PC-3 (cell line): ENCODE measurements around the gene CRISPLD2. TPM values are rescaled to one million over a fixed set of nuclear protein-coding genes. Genes with fewer than 3 reads are reported as not detected.

Experiments used
- ATAC-seq: fragments of 200-7000 bp; cut with Tn5 transposase; 2 replicates; pipeline ENCODE4 v1.9.1; 2020; ENCODE audit warnings: mild to moderate bottlenecking, moderate library complexity
- BruUV-seq: library from RNA; stranded (reverse); fragments of 400-500 nt; replicated peaks from 2 replicates; lab custom pipeline; 2021; lab: Mats Ljungman, UMichigan
- CTCF ChIA-PET: fragments of 300-600 bp; sonication (Branson Sonifier 250); formaldehyde crosslinking; loops from one replicate; lab custom pipeline; 2022; ENCODE audit warnings: antibody characterized with exemption; lab: Charles Lee
- POLR2A ChIA-PET: fragments of 300-600 bp; sonication (Branson Sonifier 250); formaldehyde crosslinking; loops from one replicate; lab custom pipeline; 2022; ENCODE audit warnings: antibody characterized with exemption; ENCODE audit not compliant: unreplicated experiment; lab: Charles Lee
- DNase-seq: peaks from one replicate; pipeline ENCODE4 v3.0.0-alpha.2; 2015
- H2AFZ ChIP-seq: fragments of 300-600 bp; sonication (generic); 2 replicates; pipeline ENCODE4 v1.6.0; 2016; ENCODE audit warnings: antibody characterized with exemption, low read length
- H3F3A ChIP-seq: fragments of 300-600 bp; sonication (generic); one replicate; pipeline ENCODE4 v1.6.0; 2017; ENCODE audit warnings: antibody characterized with exemption, low read length, control low read depth, mild to moderate bottlenecking; ENCODE audit not compliant: unreplicated experiment
- H3K27ac ChIP-seq: fragments of 300-600 bp; sonication (generic); 2 replicates; pipeline ENCODE4 v1.5.1; 2016; ENCODE audit warnings: mild to moderate bottlenecking, low read length
- H3K27me3 ChIP-seq: fragments of 300-600 bp; sonication (generic); 2 replicates; pipeline ENCODE4 v1.6.1; 2016; ENCODE audit warnings: low read length, mixed read lengths
- H3K36me3 ChIP-seq: fragments of 300-600 bp; sonication (generic); 2 replicates; pipeline ENCODE4 v1.6.1; 2016; ENCODE audit warnings: low read depth, mixed run types, low read length, mixed read lengths
- H3K4me1 ChIP-seq: fragments of 300-600 bp; sonication (generic); 2 replicates; pipeline ENCODE4 v1.5.1; 2016; ENCODE audit warnings: low read length; ENCODE audit not compliant: insufficient read depth
- H3K4me2 ChIP-seq: fragments of 300-600 bp; sonication (generic); 2 replicates; pipeline ENCODE4 v1.6.0; 2016; ENCODE audit warnings: low read length
- H3K4me3 ChIP-seq: fragments of 300-600 bp; sonication (generic); 2 replicates; pipeline ENCODE4 v1.5.1; 2016; ENCODE audit warnings: mild to moderate bottlenecking, low read length, mixed read lengths
- H3K79me2 ChIP-seq: fragments of 300-600 bp; sonication (generic); 2 replicates; pipeline ENCODE4 v1.6.1; 2017; ENCODE audit warnings: low read length, mixed read lengths
- H3K9ac ChIP-seq: fragments of 300-600 bp; sonication (generic); 2 replicates; pipeline ENCODE4 v1.6.0; 2016; ENCODE audit warnings: mild to moderate bottlenecking, low read length
- H3K9me2 ChIP-seq: fragments of 300-600 bp; sonication (generic); replicated peaks from 2 replicates; pipeline ENCODE4 v1.6.1; 2016; ENCODE audit warnings: mixed run types, low read length, mixed read lengths
- H3K9me3 ChIP-seq: fragments of 300-600 bp; sonication (generic); 2 replicates; pipeline ENCODE4 v1.6.1; 2016; ENCODE audit warnings: low read length, mixed read lengths
- H4K20me1 ChIP-seq: fragments of 300-600 bp; sonication (generic); 2 replicates; pipeline ENCODE4 v1.6.1; 2016; ENCODE audit warnings: low read length, mixed read lengths
- EZH2 ChIP-seq: fragments of 300-600 bp; sonication (generic); IDR thresholded peaks from one replicate; pipeline ENCODE4 v1.6.1; 2017; ENCODE audit warnings: antibody characterized with exemption, mild to moderate bottlenecking, low read length; ENCODE audit not compliant: unreplicated experiment
- EZH2phosphoT487 ChIP-seq: fragments of 300-600 bp; sonication (generic); IDR thresholded peaks from 2 replicates; pipeline ENCODE4 v1.6.1; 2018; ENCODE audit warnings: mild to moderate bottlenecking, antibody characterized with exemption, low read length, borderline replicate concordance
- intact Hi-C: fragments of 100-400 bp; cut with micrococcal nuclease; formaldehyde crosslinking; loops from 2 replicates; pipeline ENCODE4 v1.9.0; 2023
- total RNA-seq: library from RNA; depleted of rRNA; stranded (reverse); fragments of >200 nt; gene quantifications from 2 replicates; pipeline ENCODE4 v1.2.3, GENCODE V29; 2014
- TF ChIP-seq, protein P1 (sequence below): fragments of 300-600 bp; sonication (generic); conservative IDR thresholded peaks from 2 replicates; pipeline ENCODE4 v1.5.1; 2017; ENCODE audit warnings: antibody characterized with exemption, low read depth, mild to moderate bottlenecking, low read length

The CRISPLD2 gene
- total RNA-seq, 1 experiment from 2014 or later: 2.8 TPM

DNA sequence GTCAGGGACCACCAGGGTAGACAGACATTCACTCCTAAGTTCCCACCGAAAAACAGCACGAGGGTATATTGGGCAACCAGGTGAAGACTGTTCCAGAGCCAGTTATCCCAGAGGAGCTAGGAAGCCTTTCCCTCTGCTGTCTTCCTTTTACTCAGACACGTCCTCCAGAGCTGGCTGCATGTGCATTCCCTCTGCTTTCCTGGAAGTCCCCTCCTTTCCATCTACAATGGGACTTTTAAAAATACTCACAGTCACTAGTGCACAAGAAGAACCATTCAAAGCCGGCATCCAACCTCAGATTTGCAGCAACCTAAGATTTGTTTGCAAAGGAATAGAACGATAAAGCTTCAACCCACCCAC is 32.5 kb upstream of the CRISPLD2 start:
- Histone ChIP-seq H3K36me3 (no peaks in the 10 kb centered on the region), H3K27me3 (no peaks in the 10 kb centered on the region), H2AFZ (no peak overlapping the region), H3K9ac (no peak overlapping the region), H3K79me2 (no peaks in the 10 kb centered on the region), H3F3A (no peaks in the 10 kb centered on the region), H3K4me1 (no peaks in the 10 kb centered on the region), H3K4me2 (no peak overlapping the region), H3K27ac (no peak overlapping the region), H4K20me1 (no peaks in the 10 kb centered on the region), H3K4me3 (no peak overlapping the region), H3K9me2 (no peaks in the 10 kb centered on the region), H3K9me3 (no peaks in the 10 kb centered on the region)
- DNase-seq: no peak
- ChIA-PET POLR2A (no interaction called here), CTCF (no interaction called here)
- intact Hi-C loops: no loop called here
- BruUV-seq: no TSS peak
- TF ChIP-seq, protein P1, sequence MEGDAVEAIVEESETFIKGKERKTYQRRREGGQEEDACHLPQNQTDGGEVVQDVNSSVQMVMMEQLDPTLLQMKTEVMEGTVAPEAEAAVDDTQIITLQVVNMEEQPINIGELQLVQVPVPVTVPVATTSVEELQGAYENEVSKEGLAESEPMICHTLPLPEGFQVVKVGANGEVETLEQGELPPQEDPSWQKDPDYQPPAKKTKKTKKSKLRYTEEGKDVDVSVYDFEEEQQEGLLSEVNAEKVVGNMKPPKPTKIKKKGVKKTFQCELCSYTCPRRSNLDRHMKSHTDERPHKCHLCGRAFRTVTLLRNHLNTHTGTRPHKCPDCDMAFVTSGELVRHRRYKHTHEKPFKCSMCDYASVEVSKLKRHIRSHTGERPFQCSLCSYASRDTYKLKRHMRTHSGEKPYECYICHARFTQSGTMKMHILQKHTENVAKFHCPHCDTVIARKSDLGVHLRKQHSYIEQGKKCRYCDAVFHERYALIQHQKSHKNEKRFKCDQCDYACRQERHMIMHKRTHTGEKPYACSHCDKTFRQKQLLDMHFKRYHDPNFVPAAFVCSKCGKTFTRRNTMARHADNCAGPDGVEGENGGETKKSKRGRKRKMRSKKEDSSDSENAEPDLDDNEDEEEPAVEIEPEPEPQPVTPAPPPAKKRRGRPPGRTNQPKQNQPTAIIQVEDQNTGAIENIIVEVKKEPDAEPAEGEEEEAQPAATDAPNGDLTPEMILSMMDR: no peak
- TF ChIP-seq EZH2phosphoT487 (no peak), EZH2 (no peak)
- no peak for ATAC-seq

DNA sequence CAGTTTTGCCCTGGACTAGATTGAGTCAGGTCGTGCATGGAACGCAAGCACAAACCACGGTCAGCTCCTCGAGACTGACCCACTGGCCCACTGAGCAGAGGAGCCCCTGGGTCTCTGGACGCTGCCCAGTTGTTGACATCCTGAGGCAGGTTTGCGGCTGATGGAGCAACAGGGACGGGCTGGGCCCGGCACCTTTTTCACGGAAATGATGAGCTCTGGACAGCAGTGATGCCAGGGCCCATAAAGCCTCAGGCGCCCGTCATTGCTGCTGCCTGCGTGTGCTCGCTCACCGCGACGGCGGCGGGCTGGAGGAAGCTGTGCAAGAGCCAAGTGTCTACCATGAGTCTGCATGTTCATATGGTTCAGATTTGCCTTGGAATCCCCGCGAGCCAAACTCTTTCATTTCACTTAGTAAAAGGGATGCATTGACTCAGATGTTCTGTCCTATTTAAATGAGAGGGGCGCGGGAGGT is 30.8 kb upstream of the CRISPLD2 start:
- no peak overlapping the region for H3K4me2 ChIP-seq
- POLR2A ChIA-PET: no interaction called here
- H3K27ac ChIP-seq: no peak overlapping the region
- TF ChIP-seq EZH2phosphoT487 (no peak), EZH2 (no peak)
- TF ChIP-seq, protein P1: no peak
- no peaks in the 10 kb centered on the region for H3K79me2 ChIP-seq
- no peak for ATAC-seq
- no peak overlapping the region for H3K9ac ChIP-seq
- DNase-seq: no peak
- H3K36me3 ChIP-seq: no peaks in the 10 kb centered on the region
- intact Hi-C loops: no loop called here
- no peaks in the 10 kb centered on the region for H4K20me1 ChIP-seq
- H3K4me3 ChIP-seq: no peak overlapping the region
- no peaks in the 10 kb centered on the region for H3F3A ChIP-seq
- H3K27me3 ChIP-seq: no peaks in the 10 kb centered on the region
- CTCF ChIA-PET: no interaction called here
- no peaks in the 10 kb centered on the region for H3K9me3 ChIP-seq
- H3K4me1 ChIP-seq: no peaks in the 10 kb centered on the region
- BruUV-seq: no TSS peak
- H3K9me2 ChIP-seq: no peaks in the 10 kb centered on the region
- no peak overlapping the region for H2AFZ ChIP-seq

DNA sequence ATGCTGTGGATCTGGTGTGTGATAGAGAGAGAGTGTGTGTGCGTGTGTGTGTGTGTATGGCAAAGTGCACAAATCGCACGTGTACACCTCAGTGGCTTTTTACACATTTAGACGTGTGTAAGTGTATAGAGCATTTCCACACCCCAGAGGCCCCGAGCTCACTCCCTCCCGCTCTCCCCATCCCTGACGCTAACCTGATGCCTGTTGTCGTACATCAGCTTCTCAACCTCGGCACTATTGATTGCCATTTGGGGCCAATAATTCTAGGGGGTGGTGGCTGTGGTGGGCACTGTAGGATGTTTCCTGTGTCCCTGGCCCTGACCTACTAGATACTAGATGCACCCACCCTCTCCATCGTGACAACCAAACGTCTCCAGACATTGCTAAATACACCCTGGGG is 30.4 kb upstream of the CRISPLD2 start:
- no peaks in the 10 kb centered on the region for H3K4me1 ChIP-seq
- no peak overlapping the region for H3K4me2 ChIP-seq
- H3F3A ChIP-seq: no peaks in the 10 kb centered on the region
- H3K27ac ChIP-seq: no peak overlapping the region
- no peaks in the 10 kb centered on the region for H3K27me3 ChIP-seq
- ATAC-seq: no peak
- no TSS peak for BruUV-seq
- no peaks in the 10 kb centered on the region for H3K79me2 ChIP-seq
- no peaks in the 10 kb centered on the region for H4K20me1 ChIP-seq
- no peak overlapping the region for H2AFZ ChIP-seq
- H3K4me3 ChIP-seq: no peak overlapping the region
- TF ChIP-seq EZH2 (no peak), EZH2phosphoT487 (no peak)
- TF ChIP-seq, protein P1: no peak
- no peak overlapping the region for H3K9ac ChIP-seq
- no peaks in the 10 kb centered on the region for H3K9me3 ChIP-seq
- intact Hi-C loops: no loop called here
- POLR2A ChIA-PET: no interaction called here
- H3K36me3 ChIP-seq: no peaks in the 10 kb centered on the region
- DNase-seq: no peak
- CTCF ChIA-PET: no interaction called here
- no peaks in the 10 kb centered on the region for H3K9me2 ChIP-seq
